Measurements from ENCODE around the gene SUPT5H.

SUPT5H gene

DNA sequence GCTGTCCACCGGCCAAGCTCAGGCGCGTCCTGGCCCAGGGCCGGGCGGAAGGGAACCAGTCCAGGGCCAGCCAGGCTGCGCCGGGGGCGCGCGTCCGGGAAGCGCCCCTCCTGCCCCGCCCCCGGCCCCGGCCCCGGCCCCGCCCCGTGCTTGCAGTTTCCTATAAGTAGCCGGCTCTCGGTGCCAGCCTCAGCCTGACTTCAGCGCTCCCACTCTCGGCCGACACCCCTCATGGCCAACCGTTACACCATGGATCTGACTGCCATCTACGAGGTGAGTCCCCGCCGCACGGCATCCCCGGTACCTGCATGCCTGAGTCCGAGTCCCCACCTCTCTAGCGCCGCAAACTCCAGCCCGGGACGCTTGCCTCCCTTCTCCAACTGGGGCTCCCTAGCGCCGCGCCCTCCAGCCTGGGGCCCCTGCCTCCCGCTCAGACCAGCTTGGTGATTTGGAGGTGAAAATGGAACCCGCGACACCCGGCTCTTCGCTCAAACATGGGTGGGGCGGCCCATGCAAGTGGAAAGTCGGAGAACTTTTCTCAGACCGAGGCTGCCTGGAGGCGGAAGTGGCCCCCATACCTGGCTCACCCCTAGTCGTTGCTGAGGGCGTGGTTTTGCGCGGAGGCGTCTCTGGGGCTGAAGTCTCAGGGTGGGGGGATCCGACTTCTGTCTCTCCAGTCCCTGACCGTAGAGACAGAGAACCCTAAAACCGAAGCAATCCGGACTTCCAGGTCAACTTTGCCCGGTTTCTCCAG, 38.5 kb upstream of the SUPT5H start, which contains the start of gene ZFP36:
ZFP36 (plus strand) TSS at position 192 of the 754 bp plus-strand sequence; CDS start at position 250, 58 bp downstream.
- peak; percentile 87 for DNase-seq (ENCODE audit: extremely low read depth, low read depth)

DNA sequence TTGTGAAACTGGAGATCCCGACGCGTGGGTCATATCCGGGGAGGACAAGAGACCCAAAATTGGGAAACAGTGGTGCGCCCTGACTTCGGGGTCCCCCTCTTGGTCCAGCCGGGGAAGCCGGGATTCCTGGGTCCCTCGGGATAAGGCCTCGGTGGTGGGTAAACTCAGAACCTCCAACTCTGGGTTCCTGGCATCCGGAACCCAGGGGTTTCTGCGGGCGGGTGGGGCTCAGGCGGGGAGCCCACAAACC, 38.0 kb upstream of the SUPT5H start:
- TF ChIP-seq CTCF (IDR thresholded peaks at IDR 0.05; ENCODE audit: low read depth, low read length), result no peak
- DNase-seq (ENCODE audit: extremely low read depth, low read depth), result no peak

More for the DNA sequence above, 38.5 kb upstream of the SUPT5H start, which contains the start of gene ZFP36:
- no peak; the same call in 1 of the 2 replicates for TF ChIP-seq CTCF (IDR thresholded peaks at IDR 0.05; ENCODE audit: low read depth, low read length)

DNA sequence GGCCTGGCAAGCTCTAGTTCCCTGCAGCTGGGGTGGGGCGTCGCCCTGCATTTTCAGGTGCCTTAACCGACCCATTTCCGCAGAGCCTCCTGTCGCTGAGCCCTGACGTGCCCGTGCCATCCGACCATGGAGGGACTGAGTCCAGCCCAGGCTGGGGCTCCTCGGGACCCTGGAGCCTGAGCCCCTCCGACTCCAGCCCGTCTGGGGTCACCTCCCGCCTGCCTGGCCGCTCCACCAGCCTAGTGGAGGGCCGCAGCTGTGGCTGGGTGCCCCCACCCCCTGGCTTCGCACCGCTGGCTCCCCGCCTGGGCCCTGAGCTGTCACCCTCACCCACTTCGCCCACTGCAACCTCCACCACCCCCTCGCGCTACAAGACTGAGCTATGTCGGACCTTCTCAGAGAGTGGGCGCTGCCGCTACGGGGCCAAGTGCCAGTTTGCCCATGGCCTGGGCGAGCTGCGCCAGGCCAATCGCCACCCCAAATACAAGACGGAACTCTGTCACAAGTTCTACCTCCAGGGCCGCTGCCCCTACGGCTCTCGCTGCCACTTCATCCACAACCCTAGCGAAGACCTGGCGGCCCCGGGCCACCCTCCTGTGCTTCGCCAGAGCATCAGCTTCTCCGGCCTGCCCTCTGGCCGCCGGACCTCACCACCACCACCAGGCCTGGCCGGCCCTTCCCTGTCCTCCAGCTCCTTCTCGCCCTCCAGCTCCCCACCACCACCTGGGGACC, 37.6 kb upstream of the SUPT5H start:
- no peak for TF ChIP-seq CTCF (IDR thresholded peaks at IDR 0.05; ENCODE audit: low read depth, low read length)
- DNase-seq (ENCODE audit: extremely low read depth, low read depth), result no peak

DNA sequence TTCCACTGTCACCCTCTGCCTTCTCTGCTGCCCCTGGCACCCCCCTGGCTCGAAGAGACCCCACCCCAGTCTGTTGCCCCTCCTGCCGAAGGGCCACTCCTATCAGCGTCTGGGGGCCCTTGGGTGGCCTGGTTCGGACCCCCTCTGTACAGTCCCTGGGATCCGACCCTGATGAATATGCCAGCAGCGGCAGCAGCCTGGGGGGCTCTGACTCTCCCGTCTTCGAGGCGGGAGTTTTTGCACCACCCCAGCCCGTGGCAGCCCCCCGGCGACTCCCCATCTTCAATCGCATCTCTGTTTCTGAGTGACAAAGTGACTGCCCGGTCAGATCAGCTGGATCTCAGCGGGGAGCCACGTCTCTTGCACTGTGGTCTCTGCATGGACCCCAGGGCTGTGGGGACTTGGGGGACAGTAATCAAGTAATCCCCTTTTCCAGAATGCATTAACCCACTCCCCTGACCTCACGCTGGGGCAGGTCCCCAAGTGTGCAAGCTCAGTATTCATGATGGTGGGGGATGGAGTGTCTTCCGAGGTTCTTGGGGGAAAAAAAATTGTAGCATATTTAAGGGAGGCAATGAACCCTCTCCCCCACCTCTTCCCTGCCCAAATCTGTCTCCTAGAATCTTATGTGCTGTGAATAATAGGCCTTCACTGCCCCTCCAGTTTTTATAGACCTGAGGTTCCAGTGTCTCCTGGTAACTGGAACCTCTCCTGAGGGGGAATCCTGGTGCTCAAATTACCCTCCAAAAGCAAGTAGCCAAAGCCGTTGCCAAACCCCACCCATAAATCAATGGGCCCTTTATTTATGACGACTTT, 36.8 kb upstream of the SUPT5H start:
- no peak for DNase-seq (ENCODE audit: extremely low read depth, low read depth)
- TF ChIP-seq CTCF (IDR thresholded peaks at IDR 0.05; ENCODE audit: low read depth, low read length), result no peak; the same call in 1 of the 2 replicates

GRCh38 chr19:39409208-39410016, 36.0 kb upstream of the SUPT5H start:
- TF ChIP-seq CTCF (IDR thresholded peaks at IDR 0.05; ENCODE audit: low read depth, low read length), result no peak

DNA sequence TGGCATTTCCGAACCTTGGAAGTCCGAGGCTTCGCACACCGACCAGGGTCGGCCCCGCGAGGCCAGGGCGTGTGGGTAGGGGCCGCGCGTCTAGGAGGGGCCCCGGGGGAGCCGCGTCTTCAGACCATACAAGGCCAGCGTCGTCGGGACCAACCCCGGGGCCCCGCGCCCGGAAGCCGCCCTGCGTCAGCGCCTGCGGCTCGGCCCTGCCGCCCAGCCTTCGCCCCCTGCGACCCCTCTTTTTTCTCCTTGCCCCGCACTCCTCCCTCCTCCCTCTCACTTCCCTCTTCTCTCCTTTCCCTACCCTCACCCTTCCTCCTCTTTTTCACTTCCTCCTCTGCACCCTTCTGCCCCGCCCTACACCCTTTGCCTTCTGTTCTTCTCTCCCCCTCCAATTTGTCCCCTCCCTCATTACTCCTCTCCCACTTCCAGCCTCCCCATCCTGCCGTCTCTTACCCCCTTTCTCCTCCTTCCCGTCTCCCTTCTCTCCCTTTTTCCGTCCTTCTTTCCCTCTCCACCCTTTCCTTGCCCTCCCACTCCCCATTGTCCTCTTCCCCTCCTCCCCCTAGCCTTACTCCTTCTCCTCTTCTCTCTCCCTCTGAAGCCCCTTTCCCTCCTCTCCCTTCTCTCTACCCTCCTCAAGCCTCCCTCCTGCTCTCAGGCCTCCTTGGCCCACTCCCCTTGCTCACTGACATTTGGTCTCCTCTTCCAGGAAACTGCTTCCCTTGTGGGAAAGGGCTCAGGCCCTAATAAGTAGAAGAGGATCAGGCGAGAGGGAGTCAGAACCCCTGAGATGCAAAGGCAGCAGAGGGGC, 35.2 kb upstream of the SUPT5H start:
- no peak for TF ChIP-seq CTCF (IDR thresholded peaks at IDR 0.05; ENCODE audit: low read depth, low read length)
- DNase-seq (ENCODE audit: extremely low read depth, low read depth), result no peak

More at GRCh38 chr19:39409208-39410016, 36.0 kb upstream of the SUPT5H start:
- no peak for DNase-seq (ENCODE audit: extremely low read depth, low read depth)
